Measurements from ENCODE around the gene OXLD1. TPM values are rescaled to one million over a fixed set of nuclear protein-coding genes. Genes with fewer than 3 reads are reported as not detected.
"Not testable (repeated sequence)": the region's sequence is repeated elsewhere in the genome, so short reads cannot be mapped to it uniquely, and the experiment has no call there.

The OXLD1 gene
- polyA plus RNA-seq, 4 donors, result 14.6 to 28.2 (median 19.5) TPM

DNA sequence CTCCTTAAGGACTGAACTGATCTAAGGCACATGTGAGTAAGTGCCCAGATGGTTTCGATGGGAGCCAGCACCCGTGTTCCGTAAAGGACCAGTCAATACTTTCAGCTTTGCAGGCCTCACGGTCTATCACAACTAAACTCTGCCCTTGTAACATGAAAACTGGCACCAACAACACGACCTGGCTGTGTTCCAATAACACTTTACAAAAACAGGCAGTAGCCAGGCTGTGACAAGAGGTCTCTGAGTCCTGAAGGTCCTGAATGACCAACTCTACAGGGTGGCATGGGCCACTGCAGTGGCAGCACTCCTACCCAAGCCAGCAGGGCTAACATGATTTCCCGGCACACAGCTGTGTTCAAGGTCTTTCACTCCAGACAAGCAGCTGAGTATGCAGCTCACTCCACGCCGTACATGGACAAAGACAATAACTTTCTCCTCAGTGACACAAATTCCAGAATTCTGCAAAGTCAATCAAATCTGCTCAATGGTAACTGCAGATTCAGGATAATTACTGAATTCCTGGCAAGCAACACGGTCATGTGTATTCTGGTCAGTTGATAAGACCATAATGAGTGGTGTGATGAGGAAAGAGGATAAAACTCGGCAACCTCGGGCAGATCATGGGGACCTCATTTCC is 44.8 kb downstream of the OXLD1 start:
- no peak for DNase-seq (ENCODE audit: low read depth in 4 of 4, low spot score in 2 of 4)

DNA sequence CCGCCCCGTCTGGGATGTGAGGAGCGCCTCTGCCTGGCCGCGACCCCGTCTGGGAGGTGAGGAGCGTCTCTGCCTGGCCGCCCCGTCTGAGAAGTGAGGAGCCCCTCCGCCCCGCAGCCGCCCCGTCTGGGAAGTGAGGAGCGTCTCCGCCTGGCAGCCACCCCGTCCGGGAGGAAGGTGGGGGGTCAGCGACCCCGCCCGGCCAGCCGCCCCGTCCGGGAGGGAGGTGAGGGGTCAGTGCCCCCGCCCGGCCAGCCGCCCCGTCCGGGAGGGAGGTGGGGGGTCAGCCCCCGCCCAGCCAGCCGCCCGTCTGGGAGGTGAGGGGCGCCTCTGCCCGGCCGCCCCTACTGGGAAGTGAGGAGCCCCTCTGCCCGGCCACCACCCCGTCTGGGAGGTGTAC is 48.1 kb downstream of the OXLD1 start:
- not testable (repeated sequence) for DNase-seq (ENCODE audit: low read depth in 4 of 4, low spot score in 2 of 4)

DNA sequence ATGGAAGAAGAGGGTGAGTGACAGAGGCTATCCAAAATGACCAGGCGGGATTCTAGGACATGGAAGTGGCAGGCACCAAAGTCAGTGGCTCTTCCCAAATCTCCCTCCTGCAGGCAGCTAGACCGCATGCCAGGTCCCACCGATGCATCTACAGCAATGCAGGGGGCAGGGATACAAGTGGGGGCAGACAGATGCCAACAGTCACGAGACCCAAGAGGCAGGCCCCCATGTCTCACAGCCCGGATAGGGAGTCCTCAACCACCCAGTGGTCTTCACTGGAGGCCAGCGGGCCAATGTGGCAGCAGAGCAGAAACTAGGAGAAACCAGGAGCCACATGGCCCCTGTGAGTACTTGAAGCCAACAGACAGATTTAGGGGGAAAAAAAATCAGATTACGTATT is 49.5 kb downstream of the OXLD1 start:
- DNase-seq (ENCODE audit: low read depth in 4 of 4, low spot score in 2 of 4), result no peak

DNA sequence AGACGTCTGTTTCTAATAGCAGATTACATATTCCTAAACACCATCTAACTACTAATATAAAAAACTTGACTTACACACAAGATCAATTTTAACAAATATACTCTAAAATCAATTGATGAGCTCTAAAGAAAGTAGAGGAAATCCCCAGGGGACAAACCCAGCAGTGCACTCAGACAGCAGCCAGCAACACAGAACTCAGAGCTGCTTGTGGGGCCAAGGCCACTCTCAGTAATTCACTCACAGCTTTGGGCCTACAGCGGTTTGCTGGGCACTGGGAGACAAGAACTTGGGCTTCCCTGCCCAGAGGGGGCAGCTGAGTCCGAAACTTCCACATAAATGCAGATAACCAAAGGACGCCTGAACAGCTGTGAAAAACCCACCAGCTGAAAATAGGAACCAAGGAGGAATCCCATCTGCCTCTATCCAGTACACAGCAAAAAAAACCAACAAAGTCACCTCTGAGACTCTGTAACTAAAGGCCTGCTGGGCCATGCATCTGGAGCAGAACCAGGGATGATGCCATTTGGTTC is 50.9 kb downstream of the OXLD1 start:
- no peak for DNase-seq (ENCODE audit: low read depth in 4 of 4, low spot score in 2 of 4)

Other genes starting within 250 kb of the OXLD1 start
- 1,000 to 10,000 TPM; 2,963 to 3,733 (median 3,267) TPM for gene ACTG1, start 153.8 kb downstream of the OXLD1 start, polyA plus RNA-seq (ENCODE audit: insufficient read length in 4 of 4)
- gene FSCN2, start 138.2 kb downstream of the OXLD1 start, polyA plus RNA-seq (ENCODE audit: insufficient read length in 4 of 4), result 1 to 10 TPM; 1.3 to 2.8 (median 2.1) TPM
- gene FAAP100, start 114.3 kb downstream of the OXLD1 start, polyA plus RNA-seq (ENCODE audit: insufficient read length in 4 of 4), result 10 to 100 TPM; 17.0 to 38.4 (median 31.2) TPM
- gene NPLOC4, start 29.5 kb downstream of the OXLD1 start, polyA plus RNA-seq (ENCODE audit: insufficient read length in 4 of 4), result 10 to 100 TPM; 51.2 to 75.3 (median 63.8) TPM
- 1 to 10 TPM; 1.9 to 7.7 (median 2.8) TPM for gene TSPAN10, start 29.4 kb downstream of the OXLD1 start, polyA plus RNA-seq (ENCODE audit: insufficient read length in 4 of 4)
- gene PDE6G, start 10.1 kb downstream of the OXLD1 start, polyA plus RNA-seq (ENCODE audit: insufficient read length in 4 of 4), result 10 to 100 TPM; 13.5 to 16.8 (median 14.8) TPM
- gene CCDC137, start 132 bp upstream of the OXLD1 start, polyA plus RNA-seq (ENCODE audit: insufficient read length in 4 of 4), result 10 to 100 TPM; 11.4 to 21.0 (median 19.0) TPM
- 10 to 100 TPM; 37.0 to 54.7 (median 45.8) TPM for gene ARL16, start 17.2 kb upstream of the OXLD1 start, polyA plus RNA-seq (ENCODE audit: insufficient read length in 4 of 4)
- gene HGS, start 17.4 kb upstream of the OXLD1 start, polyA plus RNA-seq (ENCODE audit: insufficient read length in 4 of 4), result 100 to 1,000 TPM in 2 of 4 donors, 10 to 100 TPM in 2; 79.9 to 124 (median 96.4) TPM
- 10 to 100 TPM; 41.0 to 70.1 (median 51.4) TPM for gene MRPL12, start 36.8 kb upstream of the OXLD1 start, polyA plus RNA-seq (ENCODE audit: insufficient read length in 4 of 4)
- 10 to 100 TPM; 11.7 to 22.9 (median 20.5) TPM for gene SLC25A10, start 45.7 kb upstream of the OXLD1 start, polyA plus RNA-seq (ENCODE audit: insufficient read length in 4 of 4)
- 10 to 100 TPM in 2 of 4 donors, 1 to 10 TPM in 2; 8.6 to 18.5 (median 12.7) TPM for gene GCGR, start 137.5 kb upstream of the OXLD1 start, polyA plus RNA-seq (ENCODE audit: insufficient read length in 4 of 4)
- gene MCRIP1, start 166.7 kb upstream of the OXLD1 start, polyA plus RNA-seq (ENCODE audit: insufficient read length in 4 of 4), result 100 to 1,000 TPM in 2 of 4 donors, 10 to 100 TPM in 2; 69.8 to 134 (median 107) TPM
- under 1 TPM; 0.23 to 0.46 (median 0.37) TPM for gene PPP1R27, start 168.4 kb upstream of the OXLD1 start, polyA plus RNA-seq (ENCODE audit: insufficient read length in 4 of 4)
- 100 to 1,000 TPM; 397 to 434 (median 411) TPM for gene P4HB, start 193.9 kb upstream of the OXLD1 start, polyA plus RNA-seq (ENCODE audit: insufficient read length in 4 of 4)
- gene ARHGDIA, start 204.7 kb upstream of the OXLD1 start, polyA plus RNA-seq (ENCODE audit: insufficient read length in 4 of 4), result 100 to 1,000 TPM; 156 to 249 (median 195) TPM
- 100 to 1,000 TPM in 1 of 4 donors, 10 to 100 TPM in 3; 66.6 to 107 (median 76.3) TPM for gene ALYREF, start 225.0 kb upstream of the OXLD1 start, polyA plus RNA-seq (ENCODE audit: insufficient read length in 4 of 4)
- 100 to 1,000 TPM in 2 of 4 donors, 10 to 100 TPM in 2; 72.2 to 130 (median 96.2) TPM for gene ANAPC11, start 225.1 kb upstream of the OXLD1 start, polyA plus RNA-seq (ENCODE audit: insufficient read length in 4 of 4)
- 1 to 10 TPM in 1 of 4 donors, under 1 TPM in 3; 0.39 to 1.5 (median 0.52) TPM for gene NPB, start 235.6 kb upstream of the OXLD1 start, polyA plus RNA-seq (ENCODE audit: insufficient read length in 4 of 4)
- 10 to 100 TPM; 45.7 to 55.9 (median 49.5) TPM for gene PCYT2, start 244.8 kb upstream of the OXLD1 start, polyA plus RNA-seq (ENCODE audit: insufficient read length in 4 of 4)